NCI-H82 treated with DMSO at 0.1 percent for 48 hours (cell line): ENCODE results near the gene KDM4F.

ENCODE experiments used
- DNase-seq: peaks from one replicate; lab custom pipeline; 2025; ENCODE audit not compliant: unreplicated experiment; lab: John Stamatoyannopoulos, UW

Gene KDM4F

GRCh38 chr11:95089620-95090542 is 40.7 kb downstream of the KDM4F start, which contains the start of gene ENDOD1:
TSS of gene ENDOD1 (plus strand) at chr11:95089846. CDS start at chr11:95089928, 82 bp downstream.
- DNase-seq, result peak; percentile 7

- no peak for DNase-seq
Observed at GRCh38 chr11:95091663-95092180, 42.5 kb downstream of the KDM4F start.

- no peak for DNase-seq
Observed at GRCh38 chr11:95092549-95093324, 43.5 kb downstream of the KDM4F start.

GRCh38 chr11:95093548-95093947 is 44.3 kb downstream of the KDM4F start:
- DNase-seq, result no peak

- no peak for DNase-seq
Observed at GRCh38 chr11:95095858-95096587, 46.8 kb downstream of the KDM4F start.

- no peak for DNase-seq
Observed at GRCh38 chr11:95097209-95097608, 48.0 kb downstream of the KDM4F start.

GRCh38 chr11:95098826-95099225 is 49.6 kb downstream of the KDM4F start:
- DNase-seq, result no peak

GRCh38 chr11:95100191-95100648 is 51.0 kb downstream of the KDM4F start:
- DNase-seq, result no peak
